ENCODE measurements around the gene CSPG4.
"Not testable (repeated sequence)": the region's sequence is repeated elsewhere in the genome, so short reads cannot be mapped to it uniquely, and the experiment has no call there.

- TF ChIP-seq, protein P1, sequence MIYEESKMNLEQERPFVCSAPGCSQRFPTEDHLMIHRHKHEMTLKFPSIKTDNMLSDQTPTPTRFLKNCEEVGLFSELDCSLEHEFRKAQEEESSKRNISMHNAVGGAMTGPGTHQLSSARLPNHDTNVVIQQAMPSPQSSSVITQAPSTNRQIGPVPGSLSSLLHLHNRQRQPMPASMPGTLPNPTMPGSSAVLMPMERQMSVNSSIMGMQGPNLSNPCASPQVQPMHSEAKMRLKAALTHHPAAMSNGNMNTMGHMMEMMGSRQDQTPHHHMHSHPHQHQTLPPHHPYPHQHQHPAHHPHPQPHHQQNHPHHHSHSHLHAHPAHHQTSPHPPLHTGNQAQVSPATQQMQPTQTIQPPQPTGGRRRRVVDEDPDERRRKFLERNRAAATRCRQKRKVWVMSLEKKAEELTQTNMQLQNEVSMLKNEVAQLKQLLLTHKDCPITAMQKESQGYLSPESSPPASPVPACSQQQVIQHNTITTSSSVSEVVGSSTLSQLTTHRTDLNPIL (CRISPR knock-in tag; IDR thresholded peaks at IDR 0.05; ENCODE audit: low read depth) = not testable (repeated sequence)
- not testable (repeated sequence) for TF ChIP-seq ZFP3 (CRISPR knock-in tag; IDR thresholded peaks at IDR 0.05)
- TF ChIP-seq, protein P2, sequence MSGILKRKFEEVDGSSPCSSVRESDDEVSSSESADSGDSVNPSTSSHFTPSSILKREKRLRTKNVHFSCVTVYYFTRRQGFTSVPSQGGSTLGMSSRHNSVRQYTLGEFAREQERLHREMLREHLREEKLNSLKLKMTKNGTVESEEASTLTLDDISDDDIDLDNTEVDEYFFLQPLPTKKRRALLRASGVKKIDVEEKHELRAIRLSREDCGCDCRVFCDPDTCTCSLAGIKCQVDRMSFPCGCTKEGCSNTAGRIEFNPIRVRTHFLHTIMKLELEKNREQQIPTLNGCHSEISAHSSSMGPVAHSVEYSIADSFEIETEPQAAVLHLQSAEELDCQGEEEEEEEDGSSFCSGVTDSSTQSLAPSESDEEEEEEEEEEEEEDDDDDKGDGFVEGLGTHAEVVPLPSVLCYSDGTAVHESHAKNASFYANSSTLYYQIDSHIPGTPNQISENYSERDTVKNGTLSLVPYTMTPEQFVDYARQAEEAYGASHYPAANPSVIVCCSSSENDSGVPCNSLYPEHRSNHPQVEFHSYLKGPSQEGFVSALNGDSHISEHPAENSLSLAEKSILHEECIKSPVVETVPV (CRISPR knock-in tag; IDR thresholded peaks at IDR 0.05) = not testable (repeated sequence)
These were observed 47.5 kb upstream of the CSPG4 start for GRCh38 chr15:75760131-75760520.
